PC-9 (cell line): ENCODE measurements around the gene CASP4. TPM values are rescaled to one million over a fixed set of nuclear protein-coding genes. Genes with fewer than 3 reads are reported as not detected.
A peak's percentile ranks its signal among the peaks of the same experiment; 100 is the strongest.

Source experiments
- BruUV-seq: library from RNA; stranded (reverse); fragments of 400-500 nt; replicated peaks from 2 replicates; lab custom pipeline; 2021; lab: Mats Ljungman, UMichigan
- CTCF ChIA-PET: fragments of 300-600 bp; sonication (Branson Sonifier 250); formaldehyde crosslinking; loops from one replicate; lab custom pipeline; 2022; ENCODE audit warnings: antibody characterized with exemption; lab: Charles Lee
- POLR2A ChIA-PET: fragments of 300-600 bp; sonication (Branson Sonifier 250); formaldehyde crosslinking; loops from one replicate; lab custom pipeline; 2022; ENCODE audit warnings: antibody characterized with exemption; ENCODE audit not compliant: unreplicated experiment; lab: Charles Lee
- DNase-seq, 2 experiments: peaks; one replicate each; pipeline versions ENCODE4 v3.0.0 to v3.0.0-alpha.2; 2015 to 2022; ENCODE audit warnings: mixed read lengths in 1 of 2
- H2AFZ ChIP-seq: fragments of 200-600 bp; sonication (generic); 2 replicates; pipeline ENCODE4 v1.8.1; 2017; ENCODE audit warnings: antibody characterized with exemption
- H3F3A ChIP-seq: fragments of 200-600 bp; sonication (generic); 2 replicates; pipeline ENCODE4 v1.8.1; 2017; ENCODE audit warnings: antibody characterized with exemption, mild to moderate bottlenecking, low read depth; ENCODE audit not compliant: insufficient read depth
- H3K27ac ChIP-seq: fragments of 200-600 bp; sonication (generic); 2 replicates; pipeline ENCODE4 v1.6.1; 2016; ENCODE audit warnings: mixed run types
- H3K27me3 ChIP-seq: fragments of 200-600 bp; sonication (generic); 2 replicates; pipeline ENCODE4 v1.6.1; 2016; ENCODE audit warnings: low read depth, mixed run types; ENCODE audit not compliant: insufficient read depth
- H3K36me3 ChIP-seq: fragments of 200-600 bp; sonication (generic); 2 replicates; pipeline ENCODE4 v1.6.1; 2016; ENCODE audit warnings: low read depth, mixed run types
- H3K4me1 ChIP-seq: fragments of 200-600 bp; sonication (generic); replicated peaks from 2 replicates; pipeline ENCODE4 v1.6.1; 2016; ENCODE audit warnings: mixed run types; ENCODE audit not compliant: insufficient read depth
- H3K4me2 ChIP-seq: fragments of 200-600 bp; sonication (generic); 2 replicates; pipeline ENCODE4 v1.6.1; 2017; ENCODE audit warnings: mixed run types
- H3K4me3 ChIP-seq: fragments of 200-600 bp; sonication (generic); 2 replicates; pipeline ENCODE4 v1.6.1; 2016; ENCODE audit warnings: mixed run types
- H3K79me2 ChIP-seq: fragments of 200-600 bp; sonication (generic); 2 replicates; pipeline ENCODE4 v1.6.1; 2017; ENCODE audit warnings: low read depth, mixed run types
- H3K9me2 ChIP-seq: fragments of 200-600 bp; sonication (generic); 2 replicates; pipeline ENCODE4 v1.8.1; 2017; ENCODE audit warnings: mild to moderate bottlenecking; ENCODE audit not compliant: insufficient read depth
- H3K9me3 ChIP-seq: fragments of 200-600 bp; sonication (generic); 2 replicates; pipeline ENCODE4 v1.8.1; 2016; ENCODE audit warnings: low read depth; ENCODE audit not compliant: insufficient read depth
- H4K20me1 ChIP-seq: fragments of 200-600 bp; sonication (generic); 2 replicates; pipeline ENCODE4 v1.8.1; 2017; ENCODE audit not compliant: insufficient read depth
- CTCF ChIP-seq: fragments of 200-600 bp; sonication (generic); conservative IDR thresholded peaks from 2 replicates; pipeline ENCODE4 v1.6.1; 2017; ENCODE audit warnings: mixed run types, antibody characterized with exemption, mild to moderate bottlenecking, moderate library complexity
- EZH2 ChIP-seq: fragments of 200-600 bp; sonication (generic); IDR thresholded peaks from 2 replicates; pipeline ENCODE4 v1.8.0; 2017; ENCODE audit warnings: antibody characterized with exemption, low read depth
- intact Hi-C: fragments of 100-400 bp; cut with micrococcal nuclease; formaldehyde crosslinking; loops from one replicate; pipeline ENCODE4 v1.10.0; 2022; ENCODE audit not compliant: unreplicated experiment
- total RNA-seq: library from RNA; stranded (reverse); gene quantifications from 2 replicates; pipeline ENCODE4 v1.2.3, GENCODE V29; 2021

Gene CASP4
- total RNA-seq, 1 experiment from 2014 or later: 82.2 TPM

- TF ChIP-seq CTCF (no peak), EZH2 (no peak)
- Histone ChIP-seq H3F3A (peaks cover 4% of the 10 kb centered on the region; the same call in 1 of the 2 replicates), H3K4me1 (peaks cover 10% of the 10 kb centered on the region), H3K27ac (no peak overlapping the region), H3K9me2 (no peaks in the 10 kb centered on the region), H3K79me2 (peaks cover 28% of the 10 kb centered on the region), H3K4me3 (no peak overlapping the region), H4K20me1 (no peaks in the 10 kb centered on the region; the same call in 1 of the 2 replicates), H3K4me2 (no peak overlapping the region), H2AFZ (no peak overlapping the region), H3K9me3 (no peaks in the 10 kb centered on the region), H3K36me3 (peaks cover 35% of the 10 kb centered on the region), H3K27me3 (no peaks in the 10 kb centered on the region)
- intact Hi-C loops: loop anchor here (10.0 kb wide), 1 partner anchor 908 kb away; no protein-coding TSS in a partner anchor
- BruUV-seq: no TSS peak
- ChIA-PET CTCF (no interaction called here), POLR2A (no interaction called here)
- no peak for DNase-seq
These were observed 11.1 kb downstream of the CASP4 start for GRCh38 chr11:104957280-104957679.

- Histone ChIP-seq H3K27me3 (no peaks in the 10 kb centered on the region), H3K4me3 (no peak overlapping the region), H3K9me3 (no peaks in the 10 kb centered on the region), H3F3A (peaks cover 4% of the 10 kb centered on the region; the same call in 1 of the 2 replicates), H3K4me1 (peaks cover 10% of the 10 kb centered on the region), H3K9me2 (no peaks in the 10 kb centered on the region), H4K20me1 (no peaks in the 10 kb centered on the region; the same call in 1 of the 2 replicates), H3K27ac (no peak overlapping the region), H3K79me2 (peaks cover 28% of the 10 kb centered on the region), H3K36me3 (peaks cover 35% of the 10 kb centered on the region), H2AFZ (no peak overlapping the region), H3K4me2 (peak overlapping the region; percentile 18; the same call in 1 of the 2 replicates)
- ChIA-PET POLR2A (no interaction called here), CTCF (no interaction called here)
- peak in 1 of 2 experiments; percentile 66 for DNase-seq
- intact Hi-C loops: loop anchor here (10.0 kb wide), 1 partner anchor 908 kb away; no protein-coding TSS in a partner anchor
- no TSS peak for BruUV-seq
- no peak for TF ChIP-seq EZH2
- TF ChIP-seq CTCF: no peak
These were observed 11.8 kb downstream of the CASP4 start for GRCh38 chr11:104956528-104956927.

- no peak overlapping the region for H2AFZ ChIP-seq
- intact Hi-C loops: no loop called here
- POLR2A ChIA-PET: interaction anchor here (0.9 kb wide), 1 partner anchor 1913 kb away, joined by 8 read pairs; no protein-coding TSS in a partner anchor
These were observed 21.5 kb downstream of the CASP4 start for GRCh38 chr11:104946907-104947306.

More at GRCh38 chr11:104946907-104947306, 21.5 kb downstream of the CASP4 start:
- Histone ChIP-seq H3K79me2 (no peaks in the 10 kb centered on the region), H3K4me3 (no peak overlapping the region), H3K27me3 (no peaks in the 10 kb centered on the region), H3K9me2 (no peaks in the 10 kb centered on the region), H3K9me3 (no peaks in the 10 kb centered on the region), H3K27ac (no peak overlapping the region), H4K20me1 (no peaks in the 10 kb centered on the region), H3K4me2 (no peak overlapping the region), H3F3A (no peaks in the 10 kb centered on the region), H3K36me3 (peaks cover 57% of the 10 kb centered on the region), H3K4me1 (no peaks in the 10 kb centered on the region)
- CTCF ChIA-PET: no interaction called here
- peak in 1 of 2 experiments; percentile 46 for DNase-seq
- TF ChIP-seq CTCF (peak; percentile 76), EZH2 (no peak)
- no TSS peak for BruUV-seq
